Heart right ventricle (tissue), 16 donors: ENCODE data around the gene UBXN11. TPM values are rescaled to one million over a fixed set of nuclear protein-coding genes. Genes with fewer than 3 reads are reported as not detected.

Source experiments
- ATAC-seq, 8 donors: fragments of 200-7000 bp; cut with Tn5 transposase; one replicate each; pipeline ENCODE4 v1.9.1; 2020; ENCODE audit warnings: mild to moderate bottlenecking in 8 of 8, moderate library complexity in 8 of 8, moderate number of reproducible peaks in 1 of 8
- DNase-seq, 2 donors: peaks; one replicate each; pipeline ENCODE4 v3.0.0-alpha.2; 2020
- H3K27ac ChIP-seq, 10 donors: fragments of 200-600 bp; sonication (generic) in 2 of 10; one replicate each; pipeline versions ENCODE4 v1.5.0 to v1.8.0; 2020 to 2022; ENCODE audit warnings: mild to moderate bottlenecking in 3 of 10
- H3K27me3 ChIP-seq, 7 donors: fragments of 200-600 bp; one replicate each; pipeline ENCODE4 v1.8.0; 2021 to 2022; ENCODE audit warnings: mild to moderate bottlenecking in 2 of 7
- H3K36me3 ChIP-seq, 9 donors: fragments of 200-600 bp; sonication (generic) in 1 of 9; one replicate each; pipeline versions ENCODE4 v1.5.0 to v1.8.0; 2020 to 2022; ENCODE audit warnings: mild to moderate bottlenecking in 2 of 9
- H3K4me1 ChIP-seq, 9 donors: fragments of 200-600 bp; sonication (generic) in 1 of 9; one replicate each; pipeline versions ENCODE4 v1.5.0 to v1.8.0; 2020 to 2022; ENCODE audit warnings: mild to moderate bottlenecking in 4 of 9
- H3K4me3 ChIP-seq, 10 donors: fragments of 200-600 bp; sonication (generic) in 2 of 10; one replicate each; pipeline versions ENCODE4 v1.5.0 to v1.8.0; 2020 to 2022; ENCODE audit warnings: mild to moderate bottlenecking in 7 of 10, moderate library complexity in 2 of 10
- H3K9me3 ChIP-seq, 11 donors: fragments of 200-600 bp in 10 of 11; sonication (generic) in 2 of 11; one replicate each; pipeline versions ENCODE4 v1.5.0 to v1.8.0; 2013 to 2022; ENCODE audit warnings: mild to moderate bottlenecking in 2 of 11, control low read depth in 1 of 11, moderate library complexity in 1 of 11
- CTCF ChIP-seq, 9 donors: fragments of 200-600 bp; sonication (generic) in 2 of 9; IDR thresholded peaks; one replicate each; pipeline versions ENCODE4 v1.5.0 to v1.8.0; 2021 to 2022; ENCODE audit warnings: antibody characterized with exemption in 9 of 9, mild to moderate bottlenecking in 5 of 9, moderate library complexity in 1 of 9
- WGBS, 2 donors: extraction: QIAGEN DNeasy Blood & Tissue Kit; methylation state at CpG; one replicate each; pipeline ENCODE4 v1.1.7; 2013; ENCODE audit warnings: inconsistent platforms in 1 of 2; 5-methylcytosine and 5-hydroxymethylcytosine counted together
- intact Hi-C, 10 donors: fragments of 100-400 bp; cut with DNase I; formaldehyde crosslinking; loops; one replicate each; pipeline versions ENCODE4 v1.11.1 to v1.14.2; 2022
- polyA plus RNA-seq, 2 donors: library from polyadenylated mRNA; stranded (reverse); fragments of 200-250 nt; gene quantifications; one replicate each; pipeline ENCODE4 v1.2.3, GENCODE V29; 2013
- total RNA-seq, 10 donors: library from RNA; stranded (reverse); fragmentation: NEBNext Ultra II Directional in 3 of 10; extraction: Animal tissue kit (Norgen Biotek cat#: 25700) in 3 of 10; gene quantifications; one replicate each; pipeline versions ENCODE4 v1.2.1 to v1.2.4, GENCODE V29; 2021 to 2023
- donor health status: Arrhythmogenic right ventricular cardiomyopathy.
- donor health status: ischemic (EF 13 %, LVEDD 7.1; RV severe dilation, severe dysfunction).
- donor health status: healthy with polysubstance abuse.
- donor health status: DM: no; HTN: yes; CAD: no.
- donor health status: DM: no; HTN: no; CAD: no.
- donor health status: ischemic (EF 25% LVEDD 6.9; RV normal size, moderate dysfunction).
- donor health status: ischemic (EF 25% LVEDD 5.7; RV mildly dilated, moderate dysfunction).
- donor health status: healthy.
- donor health status: DM: yes; HTN: yes; CAD: no.
- donor health status: Ischemic cardiomyopathy.
- donor health status: ischemic (EF 35%, LVEDD 5.7; RV mildly dilated, moderate dysfunction).
- donor health status: nonischemic (EF 11% LVEDD 7.7; RV severe dilation, severe dysfunction).
- donor health status: DM: yes; HTN: yes; CAD: no.
- donor health status: PGD.
- donor health status: ischemic (EF 29% LVEDD 5.4; RV normal size, mild dysfunction).
- donor health status: nonischemic (EF 23%, LVEDD 6.1; RV moderate dilation, normal function).

UBXN11 gene
- total and polyA plus RNA-seq, 12 donors = 5.4 to 20.2 (median 8.2) TPM

- Histone ChIP-seq H3K27me3 (no peaks in the 10 kb centered on the region), H3K4me1 (peaks cover 18 to 99% (median 74%) of the 10 kb centered on the region in 9 donors), H3K27ac (peak overlapping the region in 6 of 10 donors; percentile 8 to 98 (median 40)), H3K36me3 (peaks cover 0 to 49% (median 0%) of the 10 kb centered on the region in 9 donors), H3K9me3 (no peaks in the 10 kb centered on the region), H3K4me3 (peak overlapping the region in 5 of 10 donors; percentile 6 to 99 (median 70))
- WGBS, 2 donors = 53 to 59% methylated on average over 13 to 15 of the region's 15 CpGs
- intact Hi-C loops = no loop called here
- no peak for DNase-seq
- ATAC-seq = no peak
- no peak for TF ChIP-seq CTCF (IDR thresholded peaks at IDR 0.05)
These were observed 24.5 kb downstream of the UBXN11 start for GRCh38 chr1:26281971-26282370.

- H3K9me3 ChIP-seq = no peaks in the 10 kb centered on the region
- peak overlapping the region in 7 of 10 donors; percentile 69 to 99 (median 88) for H3K4me3 ChIP-seq
- DNase-seq (no peak), ATAC-seq (no peak)
- H3K27me3 ChIP-seq = no peaks in the 10 kb centered on the region
- TF ChIP-seq CTCF (IDR thresholded peaks at IDR 0.05) = no peak
- WGBS, 2 donors = 95 to 98% methylated on average over 5 of the region's 5 CpGs
- H3K36me3 ChIP-seq = peaks cover 0 to 56% (median 0%) of the 10 kb centered on the region in 9 donors
- peaks cover 18 to 99% (median 74%) of the 10 kb centered on the region in 9 donors for H3K4me1 ChIP-seq
- H3K27ac ChIP-seq = peak overlapping the region in 8 of 10 donors; percentile 8 to 100 (median 94)
- intact Hi-C loops = no loop called here
These were observed 25.1 kb downstream of the UBXN11 start for GRCh38 chr1:26281091-26281958.

GRCh38 chr1:26280333-26281042, 25.9 kb downstream of the UBXN11 start:
- Histone ChIP-seq H3K36me3 (peaks cover 0 to 56% (median 0%) of the 10 kb centered on the region in 9 donors), H3K4me1 (peaks cover 23 to 99% (median 74%) of the 10 kb centered on the region in 9 donors), H3K9me3 (no peaks in the 10 kb centered on the region), H3K27ac (peak overlapping the region; percentile 86 to 100 (median 95)), H3K4me3 (peak overlapping the region; percentile 58 to 99 (median 82)), H3K27me3 (no peaks in the 10 kb centered on the region)
- intact Hi-C loops = no loop called here
- ATAC-seq (peak in 2 of 8 donors; percentile 1 to 3), DNase-seq (no peak)
- WGBS, 2 donors = 32 to 33% methylated on average over 20 of the region's 20 CpGs
- TF ChIP-seq CTCF (IDR thresholded peaks at IDR 0.05) = no peak
